HEK293T (cell line): ENCODE results near the gene TTLL6.

Experiments
- CTBP1 ChIP-seq: fragments of 450-650 bp; IDR thresholded peaks from 2 replicates; pipeline ENCODE4 v1.6.1; 2016; ENCODE audit warnings: borderline replicate concordance
- TARDBP ChIP-seq: fragments of 450-650 bp; IDR thresholded peaks from 2 replicates; pipeline ENCODE4 v1.6.1; 2016

GRCh38 chr17:48731355-48731754, 85.7 kb downstream of the TTLL6 start:
- TF ChIP-seq CTBP1 (no peak), TARDBP (no peak)
